Activated CD4-positive, CD25-positive, alpha-beta regulatory T cell treated with anti-CD3 and anti-CD28 coated beads, Interleukin-2, amount 50 U/mL, for 16 hours (primary cell): Measurements from ENCODE around the gene SIRPG.

Experiments
- DNase-seq: peaks from one replicate; pipeline ENCODE4 v3.0.0-alpha.2; 2020; ENCODE audit warnings: low read depth, low spot score

The SIRPG gene

GRCh38 chr20:1595333-1595732 is 62.2 kb downstream of the SIRPG start:
- no peak for DNase-seq

DNA sequence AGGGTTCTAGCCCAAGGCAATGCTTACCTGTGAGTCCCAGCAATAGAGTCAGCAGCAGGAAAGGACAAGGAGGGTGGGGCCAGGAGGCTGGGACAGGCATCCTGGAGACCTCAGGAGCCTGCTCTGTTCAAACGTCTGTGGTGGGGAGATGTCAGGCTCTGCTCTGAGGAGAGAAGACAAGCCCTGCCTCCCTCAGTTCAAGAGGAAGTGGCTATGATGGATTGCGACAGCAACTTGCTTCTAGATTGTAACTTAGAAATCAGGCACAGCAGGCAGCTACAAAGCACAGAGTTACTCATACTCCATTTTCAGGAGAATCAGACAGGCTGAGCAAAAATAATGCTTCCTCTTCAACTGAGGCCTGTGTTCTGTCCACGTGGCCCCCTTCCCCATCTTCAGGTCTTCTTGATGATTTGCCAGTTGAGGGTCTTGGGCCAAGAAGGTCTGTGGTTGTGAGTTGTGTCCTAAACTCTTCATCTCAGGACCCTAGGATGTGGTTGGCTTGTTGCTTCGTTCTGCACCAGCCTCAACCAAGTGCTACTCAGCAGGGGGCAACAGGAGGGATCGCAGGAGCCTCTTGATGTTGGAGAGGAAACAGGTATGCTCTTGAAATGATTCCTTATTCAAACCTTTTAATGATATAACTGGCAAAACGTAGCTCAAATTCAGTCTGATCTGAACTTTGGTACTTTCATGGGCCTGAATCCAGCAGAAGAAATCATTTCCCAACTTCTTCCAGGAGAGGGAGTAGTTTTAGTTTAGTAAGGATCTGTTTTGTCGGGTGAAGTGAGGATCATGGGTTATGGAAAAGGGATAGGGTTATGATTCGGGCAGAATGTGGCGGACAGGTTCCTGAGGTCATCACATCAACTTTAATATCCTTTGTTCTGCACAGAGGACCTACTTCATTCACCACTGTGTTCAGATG is 68.8 kb downstream of the SIRPG start:
- no peak for DNase-seq

- DNase-seq: no peak
Measured at GRCh38 chr20:1587781-1588532, 69.6 kb downstream of the SIRPG start.

GRCh38 chr20:1579488-1579887 is 78.1 kb downstream of the SIRPG start:
- DNase-seq: no peak
